GM13976 (cell line): ENCODE data around the gene CARD9.

ENCODE experiments used
- DNase-seq: peaks from one replicate; pipeline ENCODE4 v3.0.0; 2012; ENCODE audit warnings: low spot score
- CTCF ChIP-seq: IDR thresholded peaks from 2 replicates; pipeline ENCODE4 v1.5.1; 2012; ENCODE audit warnings: borderline replicate concordance, mild to moderate bottlenecking; ENCODE audit not compliant: insufficient read depth; ENCODE audit errors: extremely low read depth, missing control alignments, control extremely low read depth
- in situ Hi-C: fragments of 300-500 bp; cut with MboI; formaldehyde crosslinking; loops from one replicate; pipeline ENCODE4 v1.12.0; 2022; ENCODE audit warnings: low sequenced_read_pairs, mixed read lengths, inconsistent platforms; ENCODE audit not compliant: unreplicated experiment

The CARD9 gene

GRCh38 chr9:136359774-136360718 is 13.4 kb downstream of the CARD9 start:
- in situ Hi-C loops = no loop called here
- DNase-seq = no peak
- no peak for TF ChIP-seq CTCF

GRCh38 chr9:136358888-136359287 is 14.6 kb downstream of the CARD9 start:
- DNase-seq = no peak
- in situ Hi-C loops = no loop called here
- TF ChIP-seq CTCF = no peak

GRCh38 chr9:136358016-136358415 is 15.5 kb downstream of the CARD9 start:
- DNase-seq = no peak
- no peak for TF ChIP-seq CTCF
- in situ Hi-C loops = no loop called here

GRCh38 chr9:136357202-136357725 is 16.2 kb downstream of the CARD9 start:
- TF ChIP-seq CTCF = no peak
- in situ Hi-C loops = no loop called here
- DNase-seq = no peak

- in situ Hi-C loops = no loop called here
- no peak for DNase-seq
- TF ChIP-seq CTCF = no peak
Measured at GRCh38 chr9:136355616-136356557, 17.6 kb downstream of the CARD9 start.

GRCh38 chr9:136354592-136355085 is 18.8 kb downstream of the CARD9 start:
- no peak for TF ChIP-seq CTCF
- in situ Hi-C loops = no loop called here
- DNase-seq = no peak
